Measurements from ENCODE around the gene KMT2C. TPM values are rescaled to one million over a fixed set of nuclear protein-coding genes. Genes with fewer than 3 reads are reported as not detected.

The KMT2C gene
- total RNA-seq, 1 donor from 2014 or later, result 101 TPM

DNA sequence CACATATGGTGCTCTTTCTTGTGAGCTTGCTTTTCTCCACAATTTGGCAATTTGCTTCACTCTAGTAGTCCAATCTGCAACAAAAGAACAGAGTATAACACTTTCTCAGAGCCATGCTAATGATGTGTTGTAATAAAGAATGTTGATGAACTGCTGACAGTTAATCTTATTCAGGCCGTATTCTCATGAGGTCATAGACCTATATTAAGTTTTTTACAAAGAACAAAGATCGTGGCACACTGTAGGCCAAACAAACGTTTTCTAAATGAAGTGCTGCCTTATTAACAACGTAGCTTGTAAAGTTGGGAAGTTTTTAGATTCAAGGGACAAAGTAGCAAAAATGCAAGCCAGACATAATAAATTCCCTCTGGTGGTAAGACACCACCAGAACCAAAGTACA is 250.2 kb downstream of the KMT2C start:
- Histone ChIP-seq H3K27me3 (ENCODE audit: low read depth) (no peaks in the 10 kb centered on the region), H3K27ac (no peak overlapping the region), H3K36me3 (peaks cover 84% of the 10 kb centered on the region), H3K9me3 (no peaks in the 10 kb centered on the region), H3K4me3 (no peak overlapping the region), H3K4me1 (peaks cover 4% of the 10 kb centered on the region)
- DNase-seq (no peak), ATAC-seq (no peak)
- TF ChIP-seq, protein P1, sequence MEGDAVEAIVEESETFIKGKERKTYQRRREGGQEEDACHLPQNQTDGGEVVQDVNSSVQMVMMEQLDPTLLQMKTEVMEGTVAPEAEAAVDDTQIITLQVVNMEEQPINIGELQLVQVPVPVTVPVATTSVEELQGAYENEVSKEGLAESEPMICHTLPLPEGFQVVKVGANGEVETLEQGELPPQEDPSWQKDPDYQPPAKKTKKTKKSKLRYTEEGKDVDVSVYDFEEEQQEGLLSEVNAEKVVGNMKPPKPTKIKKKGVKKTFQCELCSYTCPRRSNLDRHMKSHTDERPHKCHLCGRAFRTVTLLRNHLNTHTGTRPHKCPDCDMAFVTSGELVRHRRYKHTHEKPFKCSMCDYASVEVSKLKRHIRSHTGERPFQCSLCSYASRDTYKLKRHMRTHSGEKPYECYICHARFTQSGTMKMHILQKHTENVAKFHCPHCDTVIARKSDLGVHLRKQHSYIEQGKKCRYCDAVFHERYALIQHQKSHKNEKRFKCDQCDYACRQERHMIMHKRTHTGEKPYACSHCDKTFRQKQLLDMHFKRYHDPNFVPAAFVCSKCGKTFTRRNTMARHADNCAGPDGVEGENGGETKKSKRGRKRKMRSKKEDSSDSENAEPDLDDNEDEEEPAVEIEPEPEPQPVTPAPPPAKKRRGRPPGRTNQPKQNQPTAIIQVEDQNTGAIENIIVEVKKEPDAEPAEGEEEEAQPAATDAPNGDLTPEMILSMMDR (IDR thresholded peaks at IDR 0.05), result no peak
- intact Hi-C loops (cut with DNase I), result no loop called here

DNA sequence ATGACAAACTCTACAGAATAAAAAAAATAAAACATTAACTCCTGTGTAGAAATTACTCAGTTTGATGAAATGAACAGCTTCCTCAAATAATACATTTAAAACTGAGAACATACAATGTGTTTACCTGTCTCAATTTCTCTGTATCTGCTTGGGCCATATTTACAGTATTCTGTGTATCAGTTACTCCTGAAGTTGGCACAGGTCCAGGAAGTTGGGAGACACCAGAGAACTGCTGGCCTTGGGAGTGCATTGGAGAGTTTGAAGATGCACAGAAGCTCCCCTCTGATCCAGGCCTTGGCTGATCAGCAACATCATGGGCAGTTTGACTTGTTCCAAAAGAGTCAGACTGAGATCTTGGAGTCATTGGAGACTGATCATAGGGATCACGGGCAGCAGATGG is 255.2 kb downstream of the KMT2C start:
- intact Hi-C loops (cut with DNase I), result no loop called here

DNA sequence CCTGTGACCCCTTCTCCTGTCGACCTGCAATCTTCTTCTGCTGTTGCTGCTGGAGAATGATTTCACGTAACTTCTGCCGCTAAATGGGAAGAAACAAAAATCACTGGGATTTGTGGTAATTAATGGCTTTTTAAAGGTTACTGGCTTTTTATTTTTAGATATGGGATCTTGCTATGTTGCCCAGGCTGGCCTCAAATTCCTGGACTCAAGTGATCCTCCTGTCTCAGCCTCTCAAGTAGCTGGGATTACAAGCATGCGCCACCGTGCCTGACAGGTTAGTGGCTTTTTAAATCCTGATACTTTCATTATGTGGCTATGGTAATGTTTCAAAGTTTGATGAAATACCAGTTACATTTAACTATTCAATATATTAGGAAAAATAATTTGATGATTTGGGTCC is 255.8 kb downstream of the KMT2C start:
- ATAC-seq, result no peak
- no peaks in the 10 kb centered on the region for H3K27me3 ChIP-seq (ENCODE audit: low read depth)
- H3K9me3 ChIP-seq, result no peaks in the 10 kb centered on the region
- no peak for DNase-seq
- intact Hi-C loops (cut with DNase I), result no loop called here
- peaks cover 96% of the 10 kb centered on the region for H3K36me3 ChIP-seq
- no peak overlapping the region for H3K4me3 ChIP-seq
- no peaks in the 10 kb centered on the region for H3K4me1 ChIP-seq
- no peak overlapping the region for H3K27ac ChIP-seq
- TF ChIP-seq, protein P1 (IDR thresholded peaks at IDR 0.05), result no peak

More for the DNA sequence above, 255.2 kb downstream of the KMT2C start:
- DNase-seq, result no peak
- H3K27me3 ChIP-seq (ENCODE audit: low read depth), result no peaks in the 10 kb centered on the region
- no peaks in the 10 kb centered on the region for H3K4me1 ChIP-seq
- H3K4me3 ChIP-seq, result no peak overlapping the region
- H3K36me3 ChIP-seq, result peaks cover 94% of the 10 kb centered on the region
- H3K9me3 ChIP-seq, result no peaks in the 10 kb centered on the region
- ATAC-seq, result no peak
- H3K27ac ChIP-seq, result no peak overlapping the region
- TF ChIP-seq, protein P1 (IDR thresholded peaks at IDR 0.05), result no peak

DNA sequence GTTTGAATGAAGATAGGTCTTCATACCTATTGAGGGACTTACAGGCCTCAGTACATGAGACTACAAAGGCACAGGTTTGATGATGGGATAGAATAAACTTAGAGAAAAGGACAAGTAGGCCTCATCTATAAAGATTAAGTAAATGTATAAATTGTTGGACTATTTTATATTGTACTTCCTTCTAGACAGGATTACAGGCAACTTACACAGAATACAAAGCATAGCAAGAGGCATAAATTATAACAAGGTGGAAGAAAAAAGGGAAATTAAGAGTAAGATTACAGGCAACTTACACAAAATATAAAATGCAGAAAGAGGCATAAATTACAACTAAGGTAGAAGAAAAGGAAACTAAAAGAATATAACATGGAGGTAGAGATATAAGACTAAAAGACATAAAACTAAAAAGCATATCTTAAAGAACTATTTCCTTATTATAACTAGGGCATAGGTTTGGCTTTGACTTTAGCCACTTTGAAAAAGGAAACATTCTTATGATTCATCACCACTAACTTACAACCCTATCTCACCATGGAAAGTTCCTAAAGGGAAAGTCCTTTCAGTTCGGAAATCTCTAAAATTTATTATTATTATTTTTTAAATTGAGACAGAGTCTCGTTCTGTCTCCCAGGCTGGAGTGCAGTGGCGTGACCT is 257.3 kb downstream of the KMT2C start:
- no peaks in the 10 kb centered on the region for H3K9me3 ChIP-seq

DNA sequence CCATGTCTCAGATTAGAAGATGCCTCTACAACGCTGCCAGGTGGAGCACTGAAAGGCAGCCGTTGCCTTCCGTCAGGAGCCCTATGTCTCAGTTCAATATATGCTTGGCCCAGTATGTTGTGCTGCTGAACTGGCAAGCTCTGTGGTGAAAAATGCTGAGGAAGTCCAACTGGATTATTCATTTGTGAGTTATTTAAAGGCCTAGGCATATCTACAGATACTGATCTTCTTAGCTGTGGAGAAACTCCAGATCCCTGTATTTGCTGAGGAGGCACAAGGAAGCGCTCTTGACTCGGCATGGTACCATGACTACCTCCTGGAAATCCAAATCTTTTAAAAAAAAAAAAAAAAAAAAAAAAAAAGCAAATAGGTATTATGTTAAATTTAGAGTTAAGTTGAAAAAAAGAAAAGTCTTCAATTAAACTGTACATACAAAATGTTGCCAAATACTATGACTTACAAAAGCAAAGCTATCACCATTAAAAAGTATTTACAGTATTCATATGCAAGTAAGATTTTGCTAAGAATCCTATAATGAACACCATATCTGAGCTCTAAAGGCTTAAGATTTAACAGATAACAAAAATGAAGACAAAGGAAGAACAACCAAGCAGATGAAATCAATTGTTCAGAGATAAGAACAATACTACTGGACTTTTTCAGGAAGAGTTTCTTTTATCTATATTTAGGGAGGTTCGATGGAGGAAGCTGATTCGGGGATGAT is 258.0 kb downstream of the KMT2C start:
- TF ChIP-seq, protein P1 (IDR thresholded peaks at IDR 0.05), result no peak
- H3K36me3 ChIP-seq, result peaks cover 95% of the 10 kb centered on the region
- H3K27ac ChIP-seq, result no peak overlapping the region
- H3K4me1 ChIP-seq, result no peaks in the 10 kb centered on the region
- intact Hi-C loops (cut with DNase I), result no loop called here
- no peak overlapping the region for H3K4me3 ChIP-seq
- ATAC-seq (no peak), DNase-seq (no peak)
- H3K9me3 ChIP-seq, result no peaks in the 10 kb centered on the region
- no peaks in the 10 kb centered on the region for H3K27me3 ChIP-seq (ENCODE audit: low read depth)

More for the DNA sequence above, 257.3 kb downstream of the KMT2C start:
- Histone ChIP-seq H3K4me3 (no peak overlapping the region), H3K4me1 (no peaks in the 10 kb centered on the region), H3K36me3 (peaks cover 98% of the 10 kb centered on the region), H3K27me3 (ENCODE audit: low read depth) (no peaks in the 10 kb centered on the region), H3K27ac (no peak overlapping the region)
- no peak for DNase-seq
- TF ChIP-seq, protein P1 (IDR thresholded peaks at IDR 0.05), result no peak
- intact Hi-C loops (cut with DNase I), result no loop called here
- no peak for ATAC-seq

Data from lower lobe of right lung (tissue), 2 donors.